Measurements from ENCODE around the gene OVOL1. TPM values are rescaled to one million over a fixed set of nuclear protein-coding genes. Genes with fewer than 3 reads are reported as not detected.
"Not testable (repeated sequence)": the region's sequence is repeated elsewhere in the genome, so short reads cannot be mapped to it uniquely, and the experiment has no call there.

The OVOL1 gene
- total RNA-seq, 4 donors from 2014 or later, result 14.9 to 33.2 (median 29.8) TPM

DNA sequence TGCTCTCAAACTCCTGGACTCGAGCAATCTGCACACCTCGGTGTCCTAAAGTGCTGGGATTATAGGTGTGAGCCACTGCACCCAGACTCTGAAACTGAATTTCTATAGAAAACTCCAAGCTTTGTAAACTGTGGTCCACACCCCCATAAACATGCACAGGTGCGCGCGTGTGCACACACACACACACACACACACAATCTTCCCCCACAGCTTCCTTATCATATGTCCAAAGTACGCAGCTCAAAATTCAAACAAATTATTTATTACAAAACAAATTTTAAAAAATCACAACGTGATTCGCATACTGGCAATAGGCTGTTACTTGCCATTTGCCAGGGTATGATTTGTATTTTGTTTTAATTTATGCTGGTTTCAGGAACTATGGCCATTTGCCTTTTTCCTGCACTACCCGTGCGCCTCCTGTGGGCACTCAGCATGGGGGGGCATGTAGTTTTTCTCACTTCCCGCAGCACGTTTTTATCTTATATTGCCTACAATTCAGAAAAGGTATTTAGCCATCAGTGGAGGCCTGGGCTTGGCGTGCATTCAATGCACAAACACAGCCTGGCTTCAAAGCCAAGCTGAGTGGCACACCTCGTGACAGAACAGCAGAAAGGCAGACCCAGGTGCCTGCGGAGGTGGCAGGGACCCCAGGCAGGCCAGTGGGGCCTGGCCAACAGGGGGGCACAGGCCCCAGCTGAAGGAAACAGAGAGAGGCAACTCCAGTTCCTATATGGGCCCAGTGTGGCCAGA lies 36.1 kb downstream of the OVOL1 start:
- DNase-seq, result peak in 1 of 3 donors; percentile 64
- H3K4me1 ChIP-seq, result peaks cover 0 to 24% (median 3%) of the 10 kb centered on the region in 4 donors
- H3K36me3 ChIP-seq, result no peaks in the 10 kb centered on the region
- TF ChIP-seq POLR2A (IDR thresholded peaks at IDR 0.05), result no peak
- TF ChIP-seq, protein P1, sequence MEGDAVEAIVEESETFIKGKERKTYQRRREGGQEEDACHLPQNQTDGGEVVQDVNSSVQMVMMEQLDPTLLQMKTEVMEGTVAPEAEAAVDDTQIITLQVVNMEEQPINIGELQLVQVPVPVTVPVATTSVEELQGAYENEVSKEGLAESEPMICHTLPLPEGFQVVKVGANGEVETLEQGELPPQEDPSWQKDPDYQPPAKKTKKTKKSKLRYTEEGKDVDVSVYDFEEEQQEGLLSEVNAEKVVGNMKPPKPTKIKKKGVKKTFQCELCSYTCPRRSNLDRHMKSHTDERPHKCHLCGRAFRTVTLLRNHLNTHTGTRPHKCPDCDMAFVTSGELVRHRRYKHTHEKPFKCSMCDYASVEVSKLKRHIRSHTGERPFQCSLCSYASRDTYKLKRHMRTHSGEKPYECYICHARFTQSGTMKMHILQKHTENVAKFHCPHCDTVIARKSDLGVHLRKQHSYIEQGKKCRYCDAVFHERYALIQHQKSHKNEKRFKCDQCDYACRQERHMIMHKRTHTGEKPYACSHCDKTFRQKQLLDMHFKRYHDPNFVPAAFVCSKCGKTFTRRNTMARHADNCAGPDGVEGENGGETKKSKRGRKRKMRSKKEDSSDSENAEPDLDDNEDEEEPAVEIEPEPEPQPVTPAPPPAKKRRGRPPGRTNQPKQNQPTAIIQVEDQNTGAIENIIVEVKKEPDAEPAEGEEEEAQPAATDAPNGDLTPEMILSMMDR (IDR thresholded peaks at IDR 0.05), result peak in 2 of 6 experiments; percentile 14 to 16
- peak overlapping the region in 1 of 4 donors; percentile 14 for H3K4me3 ChIP-seq
- no peaks in the 10 kb centered on the region for H3K27me3 ChIP-seq
- no peaks in the 10 kb centered on the region for H3K9me3 ChIP-seq
- peak overlapping the region in 3 of 4 donors; percentile 35 to 94 (median 88) for H3K27ac ChIP-seq

DNA sequence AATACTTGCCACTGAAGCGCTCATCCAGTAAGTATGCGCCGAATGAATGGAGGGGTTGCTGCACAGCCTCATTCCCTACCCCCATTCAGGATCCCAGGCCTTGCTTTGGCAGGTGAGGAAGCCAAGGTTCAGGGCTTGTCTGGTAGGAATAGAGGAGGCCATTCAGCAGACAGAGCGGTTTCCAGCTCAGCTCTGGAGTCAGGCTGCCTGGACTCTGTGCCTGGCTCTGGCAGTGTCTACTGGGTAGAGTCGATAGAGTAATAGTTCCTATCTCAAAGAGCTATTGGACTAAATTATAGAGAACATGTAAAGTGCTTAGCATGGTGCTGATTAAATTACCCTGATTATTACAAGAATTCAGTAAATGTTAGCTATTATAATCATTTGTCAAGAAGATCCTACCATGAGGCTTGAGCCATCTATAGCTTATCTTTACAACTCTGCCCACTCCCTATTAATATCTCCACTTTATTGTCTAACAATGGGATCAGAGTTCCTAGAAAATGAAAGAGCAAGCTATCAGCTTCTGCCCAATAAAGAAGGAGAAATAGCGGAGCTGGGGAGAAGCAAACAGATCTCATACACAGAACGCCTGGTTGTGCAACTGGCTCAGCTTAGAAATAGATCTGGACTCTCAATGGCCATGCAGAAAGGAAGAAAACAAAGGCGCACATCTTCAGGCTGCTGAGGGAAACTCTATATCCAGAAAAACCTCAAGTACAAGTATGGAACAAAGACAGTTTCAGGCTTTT lies 40.3 kb downstream of the OVOL1 start:
- peak overlapping the region in 2 of 4 donors; percentile 32 to 40 for H3K4me3 ChIP-seq
- peak overlapping the region in 3 of 4 donors; percentile 49 to 88 (median 75) for H3K27ac ChIP-seq
- H3K27me3 ChIP-seq, result no peaks in the 10 kb centered on the region
- peak; percentile 53 to 74 for TF ChIP-seq POLR2A (IDR thresholded peaks at IDR 0.05)
- TF ChIP-seq, protein P1 (IDR thresholded peaks at IDR 0.05), result no peak
- H3K36me3 ChIP-seq, result no peaks in the 10 kb centered on the region
- no peaks in the 10 kb centered on the region for H3K9me3 ChIP-seq
- DNase-seq, result peak in 2 of 3 donors; percentile 73 to 77
- peaks cover 0 to 32% (median 2%) of the 10 kb centered on the region in 4 donors for H3K4me1 ChIP-seq

DNA sequence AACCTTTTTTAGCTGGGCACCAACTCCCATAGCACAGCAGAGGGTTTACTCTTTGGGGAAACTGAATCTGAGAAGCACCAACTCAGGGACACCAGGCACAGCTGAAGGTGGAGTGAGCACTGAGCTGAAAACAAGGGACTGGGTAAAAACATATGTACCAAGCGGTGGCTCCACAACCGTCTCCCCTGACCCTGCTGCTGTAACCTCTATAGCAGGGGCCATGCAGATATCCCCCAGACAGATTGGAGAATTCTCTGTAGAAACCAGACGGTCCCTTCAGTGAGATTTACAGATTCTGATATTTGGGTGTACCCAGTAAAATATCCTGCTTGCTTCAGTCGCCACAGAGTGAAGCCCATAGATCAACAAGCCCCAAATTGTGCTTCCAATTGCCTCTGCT lies 42.6 kb downstream of the OVOL1 start:
- TF ChIP-seq, protein P1 (IDR thresholded peaks at IDR 0.05), result no peak
- TF ChIP-seq POLR2A (IDR thresholded peaks at IDR 0.05), result no peak
- Histone ChIP-seq H3K4me1 (peaks cover 0 to 25% (median 3%) of the 10 kb centered on the region in 4 donors), H3K27me3 (no peaks in the 10 kb centered on the region), H3K4me3 (no peak overlapping the region), H3K36me3 (no peaks in the 10 kb centered on the region), H3K27ac (no peak overlapping the region), H3K9me3 (no peaks in the 10 kb centered on the region)
- DNase-seq, result no peak

DNA sequence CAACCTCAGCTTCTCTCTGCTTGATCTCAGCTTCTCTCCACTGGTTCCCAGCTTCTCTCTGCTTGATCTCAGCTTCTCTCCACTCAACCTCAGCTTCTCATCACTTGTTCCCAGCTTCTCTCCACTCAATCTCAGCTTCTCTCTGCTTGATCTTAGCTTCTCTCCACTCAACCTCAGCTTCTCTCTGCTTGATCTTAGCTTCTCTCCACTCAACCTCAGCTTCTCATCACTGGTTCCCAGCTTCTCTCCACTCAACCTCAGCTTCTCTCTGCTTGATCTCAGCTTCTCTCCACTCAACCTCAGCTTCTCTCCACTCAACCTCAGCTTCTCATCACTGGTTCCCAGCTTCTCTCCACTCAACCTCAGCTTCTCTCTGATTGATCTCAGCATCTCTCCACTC lies 45.4 kb downstream of the OVOL1 start:
- not testable (repeated sequence) for DNase-seq

DNA sequence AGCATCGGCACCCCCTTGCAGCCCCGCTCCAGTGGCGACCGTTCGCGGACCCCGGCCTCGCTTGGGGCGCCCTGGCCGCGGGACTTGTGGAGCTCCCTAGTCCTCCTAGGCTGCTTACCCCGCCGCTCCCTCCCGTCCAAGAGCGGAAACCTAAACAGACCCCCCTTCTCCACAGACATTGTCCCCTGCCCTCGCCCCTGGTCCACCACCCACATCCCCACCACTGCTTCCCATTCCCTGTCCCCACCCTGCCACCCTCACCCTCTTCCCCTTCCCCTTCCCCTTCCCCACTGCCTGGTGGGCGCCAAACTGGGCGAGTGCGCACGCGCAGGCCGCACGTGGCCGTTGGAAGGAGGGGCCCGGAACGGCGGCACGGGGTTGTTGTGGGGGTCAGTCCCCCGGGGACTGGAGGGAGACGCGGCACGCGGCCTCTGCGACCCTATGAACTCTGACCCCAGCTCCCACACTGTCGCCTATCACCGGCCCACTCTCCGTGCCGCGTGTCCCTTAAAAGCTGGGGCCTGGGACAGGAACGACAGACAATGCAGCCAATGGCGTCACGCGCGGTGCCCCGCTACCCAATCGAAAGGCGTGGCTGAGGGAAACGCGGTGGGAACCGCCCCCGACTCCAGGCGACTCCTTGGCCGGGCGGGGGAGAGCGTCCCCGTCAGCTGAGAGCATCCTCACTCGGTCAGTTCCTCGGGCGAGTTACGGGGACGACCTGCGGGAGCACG lies 46.6 kb downstream of the OVOL1 start, which contains the start of gene SNX32:
Gene SNX32, plus strand, starts transcription at position 667 of the 734 bp plus-strand sequence. CDS start 103 bp downstream, outside the sequence.
- TF ChIP-seq POLR2A (IDR thresholded peaks at IDR 0.05), result no peak
- TF ChIP-seq, protein P1 (IDR thresholded peaks at IDR 0.05), result no peak
- Histone ChIP-seq H3K9me3 (no peaks in the 10 kb centered on the region), H3K27me3 (no peaks in the 10 kb centered on the region), H3K4me3 (peak within 1 kb of the TSS; percentile 42 to 60 (median 58)), H3K27ac (peak within 1 kb of the TSS in 3 of 4 donors; percentile 16 to 72 (median 44)), H3K4me1 (peaks cover 0 to 9% (median 3%) of the 10 kb centered on the region in 4 donors), H3K36me3 (no peaks in the 10 kb centered on the region)
- peak; percentile 93 to 98 (median 98) for DNase-seq

More for the DNA sequence above, 45.4 kb downstream of the OVOL1 start:
- H3K4me1 ChIP-seq, result peaks cover 0 to 18% (median 3%) of the 10 kb centered on the region in 4 donors
- H3K9me3 ChIP-seq, H3K4me3 ChIP-seq, H3K27ac ChIP-seq, H3K36me3 ChIP-seq, H3K27me3 ChIP-seq: not testable (repeated sequence)

Data from Peyer's patch (tissue), 4 donors.